Fibroblast of the aortic adventitia (primary cell): ENCODE data around the gene PSMD1. TPM values are rescaled to one million over a fixed set of nuclear protein-coding genes. Genes with fewer than 3 reads are reported as not detected.
A peak's percentile ranks its signal among the peaks of the same experiment; 100 is the strongest.
"Not testable (repeated sequence)": the region's sequence is repeated elsewhere in the genome, so short reads cannot be mapped to it uniquely, and the experiment has no call there.

ENCODE experiments used
- DNase-seq: peaks from one replicate; pipeline ENCODE4 v3.0.0-alpha.2; 2010; ENCODE audit warnings: low read depth
- H3K4me3 ChIP-seq: 2 replicates; pipeline ENCODE4 v1.5.1; 2011; ENCODE audit warnings: low read depth, mild to moderate bottlenecking, control low read depth, low read length, moderate library complexity
- total RNA-seq: library from RNA; depleted of rRNA; stranded (reverse); fragments of >200 nt; gene quantifications from 2 replicates; pipeline ENCODE4 v1.2.3, GENCODE V29; 2012; ENCODE audit warnings: low replicate concordance
- TF ChIP-seq, protein P1 (sequence below): IDR thresholded peaks from 2 replicates; pipeline ENCODE4 v1.5.1; 2011; ENCODE audit warnings: mild to moderate bottlenecking, low read length, control low read depth, inconsistent platforms; ENCODE audit not compliant: insufficient read depth

Gene PSMD1
- total RNA-seq, 1 donor = 127 TPM

DNA sequence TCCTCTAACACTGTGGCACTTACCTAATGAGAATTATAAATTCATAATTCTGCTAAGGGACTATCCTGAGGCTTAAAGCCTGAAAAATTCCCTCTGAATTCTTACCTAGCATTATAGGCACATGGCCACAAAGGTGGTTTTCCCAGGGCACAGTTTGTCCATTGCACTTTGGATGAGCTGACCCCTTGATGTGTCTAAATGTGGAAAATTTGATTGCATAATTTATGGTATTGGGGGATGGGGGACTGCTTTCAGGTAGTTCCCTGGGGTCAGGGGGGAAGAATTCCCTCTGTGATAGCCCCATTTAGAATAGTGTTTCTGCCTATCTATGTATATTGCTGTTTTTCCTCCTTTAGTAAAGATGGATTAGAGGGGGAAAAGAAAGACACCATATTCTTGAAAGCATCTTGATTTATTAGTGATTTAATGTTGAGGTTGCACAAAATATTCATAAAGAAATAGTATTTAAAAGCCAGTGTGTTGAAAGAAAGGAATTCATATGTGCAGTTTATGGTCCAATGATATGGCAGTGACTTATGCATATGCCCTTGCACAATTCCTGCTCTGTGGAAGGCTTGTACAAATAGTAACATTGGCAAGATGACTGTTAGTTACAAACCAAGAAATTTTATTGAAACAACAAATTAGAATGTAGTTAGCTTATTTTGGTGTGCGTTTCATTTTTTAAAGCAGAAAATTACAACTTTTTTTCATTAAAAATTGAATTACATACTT lies 76.9 kb downstream of the PSMD1 start:
- H3K4me3 ChIP-seq = no peak overlapping the region
- DNase-seq = peak; percentile 66
- TF ChIP-seq, protein P1, sequence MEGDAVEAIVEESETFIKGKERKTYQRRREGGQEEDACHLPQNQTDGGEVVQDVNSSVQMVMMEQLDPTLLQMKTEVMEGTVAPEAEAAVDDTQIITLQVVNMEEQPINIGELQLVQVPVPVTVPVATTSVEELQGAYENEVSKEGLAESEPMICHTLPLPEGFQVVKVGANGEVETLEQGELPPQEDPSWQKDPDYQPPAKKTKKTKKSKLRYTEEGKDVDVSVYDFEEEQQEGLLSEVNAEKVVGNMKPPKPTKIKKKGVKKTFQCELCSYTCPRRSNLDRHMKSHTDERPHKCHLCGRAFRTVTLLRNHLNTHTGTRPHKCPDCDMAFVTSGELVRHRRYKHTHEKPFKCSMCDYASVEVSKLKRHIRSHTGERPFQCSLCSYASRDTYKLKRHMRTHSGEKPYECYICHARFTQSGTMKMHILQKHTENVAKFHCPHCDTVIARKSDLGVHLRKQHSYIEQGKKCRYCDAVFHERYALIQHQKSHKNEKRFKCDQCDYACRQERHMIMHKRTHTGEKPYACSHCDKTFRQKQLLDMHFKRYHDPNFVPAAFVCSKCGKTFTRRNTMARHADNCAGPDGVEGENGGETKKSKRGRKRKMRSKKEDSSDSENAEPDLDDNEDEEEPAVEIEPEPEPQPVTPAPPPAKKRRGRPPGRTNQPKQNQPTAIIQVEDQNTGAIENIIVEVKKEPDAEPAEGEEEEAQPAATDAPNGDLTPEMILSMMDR = no peak

DNA sequence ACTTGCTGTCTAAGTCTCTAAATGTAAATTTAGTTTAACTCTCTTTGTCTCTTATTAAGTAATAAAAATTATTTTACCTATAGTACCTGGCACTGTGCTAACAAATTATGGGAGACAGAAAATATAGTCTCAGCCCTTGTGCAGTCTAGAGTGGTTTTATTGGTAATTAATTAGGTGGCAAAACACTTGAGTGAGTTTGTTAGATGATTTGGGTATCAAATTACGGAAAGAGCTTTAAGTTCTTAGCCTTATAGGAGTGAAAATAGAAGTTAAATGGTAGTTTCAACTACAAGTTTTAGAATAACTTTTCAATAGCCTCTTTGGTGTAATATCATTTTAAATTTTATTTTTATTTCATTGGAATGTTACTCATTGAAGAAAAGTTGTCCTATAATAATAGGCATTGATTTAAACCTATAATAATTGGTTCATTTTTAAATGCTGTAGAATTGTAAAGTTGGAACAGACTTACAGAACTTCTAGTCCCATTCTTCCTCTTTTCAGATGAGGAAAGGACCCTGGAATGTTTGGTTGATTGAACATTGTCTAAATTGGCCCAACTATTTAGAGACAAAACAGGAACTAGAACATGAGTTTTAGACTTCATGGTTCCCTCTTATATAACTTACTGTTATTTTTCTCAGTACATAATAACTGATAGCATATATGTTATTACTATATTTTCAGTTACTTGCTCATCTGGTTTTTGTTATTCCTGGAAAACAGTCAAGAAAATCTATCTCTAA lies 78.4 kb downstream of the PSMD1 start:
- no peak overlapping the region for H3K4me3 ChIP-seq
- TF ChIP-seq, protein P1 = no peak
- DNase-seq = no peak

DNA sequence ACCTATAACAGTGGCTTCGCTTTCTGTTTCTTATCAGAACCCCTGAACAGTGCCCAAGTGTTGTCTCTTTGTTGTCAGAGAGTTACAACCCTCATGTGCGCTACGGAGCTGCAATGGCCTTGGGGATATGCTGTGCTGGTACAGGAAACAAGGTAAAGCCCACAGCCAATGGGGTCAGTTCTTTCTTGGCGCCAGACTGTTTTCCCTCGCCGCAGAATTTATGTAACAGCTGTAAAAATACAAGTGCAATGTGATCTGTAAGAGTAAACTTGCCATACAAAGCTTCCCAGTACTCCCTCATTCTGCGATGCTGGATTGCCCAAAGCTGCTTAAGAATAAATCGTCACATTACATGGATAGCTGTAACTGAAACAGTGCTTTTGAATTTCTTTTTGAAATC lies 82.0 kb downstream of the PSMD1 start:
- TF ChIP-seq, protein P1 = no peak
- DNase-seq = peak; percentile 18
- no peak overlapping the region for H3K4me3 ChIP-seq

DNA sequence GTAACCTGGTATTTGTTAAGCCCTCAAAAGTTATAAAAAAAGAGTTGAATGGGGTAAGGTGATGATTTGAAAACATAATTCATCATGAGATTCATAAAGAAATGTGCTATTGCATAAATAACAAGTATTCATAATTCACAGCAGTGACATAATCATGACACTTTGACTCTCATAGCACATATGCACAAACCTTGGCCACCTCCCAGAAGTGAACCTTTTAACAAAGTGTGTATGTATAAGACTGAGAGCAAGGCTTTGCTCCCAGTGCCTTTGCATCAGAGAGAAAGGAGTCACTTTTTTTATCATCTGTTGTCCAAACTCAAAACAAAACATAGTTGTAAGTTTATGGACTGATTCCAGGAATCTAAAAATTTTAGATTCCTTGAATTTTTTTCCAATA lies 83.1 kb downstream of the PSMD1 start:
- TF ChIP-seq, protein P1 = no peak
- no peak overlapping the region for H3K4me3 ChIP-seq
- DNase-seq = peak; percentile 36

DNA sequence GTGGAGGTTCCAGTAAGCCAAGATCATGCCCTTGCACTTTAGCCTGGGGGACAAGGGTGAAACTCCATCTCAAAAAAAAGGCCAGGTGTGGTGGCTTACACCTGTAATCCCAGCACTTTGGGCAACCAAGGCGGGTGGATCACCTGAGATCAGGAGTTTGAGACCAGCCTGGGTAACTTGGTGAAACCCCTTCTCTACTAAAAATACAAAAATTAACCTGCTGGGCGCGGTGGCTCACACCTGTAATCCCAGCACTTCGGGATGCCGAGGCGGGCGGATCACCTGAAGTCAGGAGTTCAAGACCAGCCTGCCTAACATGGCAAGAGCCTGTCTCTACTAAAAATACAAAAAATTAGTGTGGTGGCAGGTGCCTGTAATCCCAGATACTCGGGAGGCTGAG lies 84.1 kb downstream of the PSMD1 start:
- not testable (repeated sequence) for H3K4me3 ChIP-seq, DNase-seq

DNA sequence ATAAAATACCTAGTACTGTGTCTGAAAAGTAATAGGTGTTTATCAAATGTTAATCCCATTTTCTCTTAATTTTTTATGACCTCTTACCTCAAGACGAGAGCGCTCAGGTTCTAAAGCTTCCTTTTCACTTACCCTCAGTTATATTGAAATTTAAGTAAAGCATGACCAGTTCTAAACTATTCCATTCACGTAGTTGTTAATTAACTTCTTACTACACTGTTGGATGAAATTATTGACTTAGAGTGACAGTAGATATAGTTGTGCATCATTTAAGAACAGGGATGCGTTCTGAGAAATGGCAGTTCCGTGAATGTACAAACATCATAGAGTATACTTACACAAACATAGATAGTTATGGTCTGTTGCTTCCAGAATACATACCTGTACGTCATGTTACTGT lies 88.2 kb downstream of the PSMD1 start:
- TF ChIP-seq, protein P1 = no peak
- no peak for DNase-seq

DNA sequence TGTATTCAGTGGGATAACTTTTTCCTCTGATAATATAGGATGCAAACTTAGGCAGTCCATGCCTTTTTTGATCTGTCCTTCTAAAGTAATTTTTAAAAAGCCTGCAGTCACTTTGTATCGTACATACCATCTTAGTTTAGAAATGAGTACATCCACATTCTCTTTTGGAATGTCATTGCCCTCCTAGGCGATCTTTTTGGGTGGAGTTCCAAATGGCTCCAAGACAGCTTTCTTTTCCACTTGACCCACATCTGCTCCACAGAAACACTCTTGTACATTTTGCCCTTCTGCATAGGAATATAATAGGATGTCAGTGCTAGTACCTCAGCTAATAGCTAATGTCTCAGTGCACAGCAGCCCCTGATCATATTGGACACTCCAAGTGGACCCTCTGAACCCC lies 90.0 kb downstream of the PSMD1 start:
- DNase-seq = no peak
- H3K4me3 ChIP-seq = no peak overlapping the region
- TF ChIP-seq, protein P1 = no peak

More for the DNA sequence above, 88.2 kb downstream of the PSMD1 start:
- H3K4me3 ChIP-seq = no peak overlapping the region
